Parathyroid adenoma (tissue), 2 donors: ENCODE data around the gene AOAH.
"Not testable (repeated sequence)": the region's sequence is repeated elsewhere in the genome, so short reads cannot be mapped to it uniquely, and the experiment has no call there.

Experiments
- H2AFZ ChIP-seq: fragments of 300-600 bp; sonication (generic); one replicate; pipeline ENCODE4 v1.7.0; 2017; ENCODE audit warnings: antibody characterized with exemption, mild to moderate bottlenecking
- H3K27ac ChIP-seq: fragments of 300-600 bp; sonication (generic); one replicate; pipeline ENCODE4 v1.7.0; 2017
- H3K27me3 ChIP-seq: fragments of 300-600 bp; sonication (generic); one replicate; pipeline ENCODE4 v1.7.0; 2017; ENCODE audit warnings: low read length; ENCODE audit not compliant: control insufficient read depth, insufficient read depth
- H3K36me3 ChIP-seq: fragments of 300-600 bp; sonication (generic); one replicate; pipeline ENCODE4 v1.7.0; 2017; ENCODE audit warnings: low read length; ENCODE audit not compliant: control insufficient read depth, insufficient read depth
- H3K4me1 ChIP-seq: fragments of 300-600 bp; sonication (generic); one replicate; pipeline ENCODE4 v1.7.0; 2017; ENCODE audit warnings: control low read depth
- H3K4me2 ChIP-seq: fragments of 300-600 bp; sonication (generic); one replicate; pipeline ENCODE4 v1.7.0; 2017; ENCODE audit warnings: low read length
- H3K4me3 ChIP-seq: fragments of 300-600 bp; sonication (generic); one replicate; pipeline ENCODE4 v1.7.0; 2017; ENCODE audit warnings: low read depth, low read length
- H3K79me2 ChIP-seq: fragments of 300-600 bp; sonication (generic); one replicate; pipeline ENCODE4 v1.7.0; 2017; ENCODE audit warnings: control low read depth
- H3K9ac ChIP-seq: fragments of 300-600 bp; sonication (generic); one replicate; pipeline ENCODE4 v1.7.0; 2017; ENCODE audit warnings: mild to moderate bottlenecking
- H3K9me3 ChIP-seq: fragments of 300-600 bp; sonication (generic); one replicate; pipeline ENCODE4 v1.7.0; 2017; ENCODE audit warnings: low read length; ENCODE audit not compliant: control insufficient read depth
- TF ChIP-seq, protein P1 (sequence below): fragments of 300-600 bp; sonication (generic); IDR thresholded peaks from one replicate; pipeline ENCODE4 v1.7.0; 2017; ENCODE audit warnings: antibody characterized with exemption, mild to moderate bottlenecking
- donor health status: primary hyperparathyroidism.

AOAH gene

DNA sequence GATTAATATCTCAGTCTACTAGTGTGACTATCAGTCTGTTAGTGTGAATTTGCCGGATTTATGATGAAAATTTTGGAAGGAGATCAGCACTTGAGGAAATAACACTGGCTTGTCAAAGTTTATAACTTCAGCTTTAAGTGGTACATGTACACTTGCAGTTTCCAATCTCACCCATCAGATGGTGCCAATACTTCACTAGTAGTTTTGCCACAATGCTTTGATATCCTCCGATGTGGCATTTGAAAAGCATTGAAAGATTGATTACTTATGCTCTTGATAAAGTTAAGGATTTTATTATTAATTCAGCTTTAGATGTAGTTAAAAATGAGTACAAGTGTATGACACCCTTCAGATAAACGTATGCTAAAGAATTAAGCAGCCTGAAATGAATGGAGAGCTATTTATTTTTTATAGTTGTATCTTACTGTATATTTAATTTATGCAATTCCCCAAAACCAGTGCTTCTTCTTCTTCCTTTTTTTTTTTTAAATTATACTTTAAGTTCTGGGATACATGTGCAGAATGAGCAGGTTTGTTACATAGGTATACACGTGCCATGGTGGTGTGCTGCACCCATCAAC is 236.4 kb downstream of the AOAH start:
- H3K9me3 ChIP-seq, result no peaks in the 10 kb centered on the region
- no peaks in the 10 kb centered on the region for H3K79me2 ChIP-seq
- no peak overlapping the region for H3K4me2 ChIP-seq
- H3K36me3 ChIP-seq, result no peaks in the 10 kb centered on the region
- H3K27ac ChIP-seq, result no peak overlapping the region
- no peak overlapping the region for H3K9ac ChIP-seq
- TF ChIP-seq, protein P1, sequence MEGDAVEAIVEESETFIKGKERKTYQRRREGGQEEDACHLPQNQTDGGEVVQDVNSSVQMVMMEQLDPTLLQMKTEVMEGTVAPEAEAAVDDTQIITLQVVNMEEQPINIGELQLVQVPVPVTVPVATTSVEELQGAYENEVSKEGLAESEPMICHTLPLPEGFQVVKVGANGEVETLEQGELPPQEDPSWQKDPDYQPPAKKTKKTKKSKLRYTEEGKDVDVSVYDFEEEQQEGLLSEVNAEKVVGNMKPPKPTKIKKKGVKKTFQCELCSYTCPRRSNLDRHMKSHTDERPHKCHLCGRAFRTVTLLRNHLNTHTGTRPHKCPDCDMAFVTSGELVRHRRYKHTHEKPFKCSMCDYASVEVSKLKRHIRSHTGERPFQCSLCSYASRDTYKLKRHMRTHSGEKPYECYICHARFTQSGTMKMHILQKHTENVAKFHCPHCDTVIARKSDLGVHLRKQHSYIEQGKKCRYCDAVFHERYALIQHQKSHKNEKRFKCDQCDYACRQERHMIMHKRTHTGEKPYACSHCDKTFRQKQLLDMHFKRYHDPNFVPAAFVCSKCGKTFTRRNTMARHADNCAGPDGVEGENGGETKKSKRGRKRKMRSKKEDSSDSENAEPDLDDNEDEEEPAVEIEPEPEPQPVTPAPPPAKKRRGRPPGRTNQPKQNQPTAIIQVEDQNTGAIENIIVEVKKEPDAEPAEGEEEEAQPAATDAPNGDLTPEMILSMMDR, result peak; percentile 69
- no peak overlapping the region for H2AFZ ChIP-seq
- no peak overlapping the region for H3K4me3 ChIP-seq
- no peaks in the 10 kb centered on the region for H3K27me3 ChIP-seq
- no peaks in the 10 kb centered on the region for H3K4me1 ChIP-seq

DNA sequence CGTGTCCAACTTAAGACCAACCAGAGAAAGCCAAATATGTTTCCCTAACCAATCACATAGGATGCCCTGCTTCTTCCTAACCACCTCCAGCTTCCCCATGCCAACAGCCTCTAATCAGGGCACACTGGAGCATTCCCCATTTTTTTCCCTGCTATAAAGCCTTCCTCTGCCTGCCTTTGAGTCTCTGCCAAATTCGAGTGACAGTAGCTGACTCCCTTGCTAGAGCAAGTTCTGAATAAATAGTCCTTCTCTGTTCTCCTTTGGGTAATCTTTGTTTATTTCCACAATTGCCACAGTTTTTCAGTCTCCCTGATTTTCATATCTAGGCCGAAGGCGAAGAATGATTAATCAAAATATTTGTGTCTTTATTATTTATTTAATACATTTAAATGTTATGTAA is 238.0 kb downstream of the AOAH start:
- H3K27ac ChIP-seq, result no peak overlapping the region
- TF ChIP-seq, protein P1, result no peak
- H3K36me3 ChIP-seq, result no peaks in the 10 kb centered on the region
- no peaks in the 10 kb centered on the region for H3K79me2 ChIP-seq
- H3K4me3 ChIP-seq, result no peak overlapping the region
- H3K4me2 ChIP-seq, result no peak overlapping the region
- H3K27me3 ChIP-seq, result no peaks in the 10 kb centered on the region
- no peaks in the 10 kb centered on the region for H3K4me1 ChIP-seq
- H3K9ac ChIP-seq, result no peak overlapping the region
- no peak overlapping the region for H2AFZ ChIP-seq
- no peaks in the 10 kb centered on the region for H3K9me3 ChIP-seq

DNA sequence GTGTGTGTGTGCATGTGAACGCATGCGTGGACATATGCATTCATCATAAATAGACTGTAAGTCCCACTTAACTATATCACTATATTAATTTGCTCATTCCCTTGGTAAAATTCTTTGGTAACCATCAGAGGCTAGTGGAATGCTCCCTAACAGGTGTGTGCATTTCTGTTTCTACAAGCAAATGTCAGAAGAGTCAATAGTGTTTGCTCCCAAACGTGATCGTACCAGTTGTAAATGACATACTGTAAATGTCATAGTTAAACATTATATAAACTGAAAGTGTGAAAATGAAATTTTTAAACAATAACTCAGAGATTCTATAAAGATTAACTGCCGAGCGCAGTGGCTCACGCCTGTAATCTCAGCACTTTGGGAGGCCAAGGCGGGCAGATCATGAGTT is 240.0 kb downstream of the AOAH start:
- H3K27ac ChIP-seq, result no peak overlapping the region
- no peaks in the 10 kb centered on the region for H3K27me3 ChIP-seq
- no peaks in the 10 kb centered on the region for H3K9me3 ChIP-seq
- H3K36me3 ChIP-seq, result no peaks in the 10 kb centered on the region
- no peak overlapping the region for H2AFZ ChIP-seq
- H3K4me2 ChIP-seq, result no peak overlapping the region
- TF ChIP-seq, protein P1, result no peak
- no peaks in the 10 kb centered on the region for H3K4me1 ChIP-seq
- H3K9ac ChIP-seq, result no peak overlapping the region
- H3K4me3 ChIP-seq, result no peak overlapping the region
- H3K79me2 ChIP-seq, result no peaks in the 10 kb centered on the region

DNA sequence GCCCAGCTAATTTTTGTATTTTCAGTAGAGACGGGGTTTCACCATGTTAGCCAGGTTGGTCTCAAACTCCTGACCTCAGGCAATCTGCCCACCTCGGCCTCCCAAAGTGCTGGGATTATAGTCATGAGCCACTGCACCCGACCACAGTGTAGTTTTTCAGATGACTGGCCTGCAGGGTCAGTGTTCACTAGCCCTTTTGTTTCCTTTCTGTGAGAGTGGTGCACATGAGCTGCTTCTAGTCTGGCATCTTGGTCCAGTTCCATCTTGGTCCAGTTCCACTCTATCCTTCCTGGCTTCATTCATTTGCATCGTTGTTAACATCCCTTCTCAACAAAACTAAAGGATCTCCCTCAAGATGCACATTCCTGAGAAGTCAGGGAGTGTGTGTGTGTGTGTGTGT is 240.4 kb downstream of the AOAH start:
- H3K4me1 ChIP-seq, H3K4me2 ChIP-seq, H3K9me3 ChIP-seq, H3K36me3 ChIP-seq, H3K79me2 ChIP-seq, H3K27ac ChIP-seq, H3K4me3 ChIP-seq, H3K9ac ChIP-seq, H3K27me3 ChIP-seq, H2AFZ ChIP-seq: not testable (repeated sequence)

DNA sequence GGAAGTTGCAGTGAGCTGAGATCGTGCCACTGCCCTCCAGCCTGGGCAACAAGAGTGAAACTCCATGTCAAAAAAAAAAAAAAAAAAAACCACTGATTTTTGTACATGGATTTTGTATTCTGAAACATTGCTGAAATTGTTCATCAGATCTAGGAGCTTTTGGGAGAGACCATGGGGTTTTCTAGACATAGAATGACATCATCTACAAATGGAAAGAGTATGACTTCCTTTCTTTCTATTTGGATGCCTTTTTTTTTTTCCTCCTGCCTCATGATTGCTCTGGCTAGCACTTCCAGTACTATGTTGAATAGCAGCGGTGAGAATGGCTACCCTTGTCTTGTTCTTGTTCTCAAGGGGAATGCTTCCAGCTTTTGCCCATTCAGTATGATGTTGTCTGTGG is 245.5 kb downstream of the AOAH start:
- no peaks in the 10 kb centered on the region for H3K79me2 ChIP-seq
- no peaks in the 10 kb centered on the region for H3K27me3 ChIP-seq
- no peaks in the 10 kb centered on the region for H3K4me1 ChIP-seq
- TF ChIP-seq, protein P1, result no peak
- no peak overlapping the region for H3K9ac ChIP-seq
- no peaks in the 10 kb centered on the region for H3K9me3 ChIP-seq
- H3K27ac ChIP-seq, result no peak overlapping the region
- H3K36me3 ChIP-seq, result no peaks in the 10 kb centered on the region
- no peak overlapping the region for H3K4me2 ChIP-seq
- no peak overlapping the region for H3K4me3 ChIP-seq
- H2AFZ ChIP-seq, result no peak overlapping the region
